Ovary (tissue), 3 donors: Measurements from ENCODE around the gene GRIA4.

Experiments
- EP300 ChIP-seq: sonication (generic); formaldehyde crosslinking; IDR thresholded peaks from one replicate; pipeline ENCODE4 v1.6.1; 2017; ENCODE audit warnings: antibody characterized with exemption
- POLR2A ChIP-seq: fragments of 450-650 bp; IDR thresholded peaks from one replicate; pipeline ENCODE4 v1.6.1; 2017; ENCODE audit warnings: antibody characterized with exemption, mild to moderate bottlenecking, moderate library complexity
- TF ChIP-seq, protein P1 (sequence below), 3 donors: fragments of 450-650 bp in 2 of 3; fragments of 200-600 bp in 1 of 3; IDR thresholded peaks; one replicate each; pipeline versions ENCODE4 v1.5.1 to v1.8.0; 2016 to 2022; ENCODE audit warnings: antibody characterized with exemption in 3 of 3, mild to moderate bottlenecking in 1 of 3
- donor health status: DM: no; HTN: no; CAD: no.

DNA sequence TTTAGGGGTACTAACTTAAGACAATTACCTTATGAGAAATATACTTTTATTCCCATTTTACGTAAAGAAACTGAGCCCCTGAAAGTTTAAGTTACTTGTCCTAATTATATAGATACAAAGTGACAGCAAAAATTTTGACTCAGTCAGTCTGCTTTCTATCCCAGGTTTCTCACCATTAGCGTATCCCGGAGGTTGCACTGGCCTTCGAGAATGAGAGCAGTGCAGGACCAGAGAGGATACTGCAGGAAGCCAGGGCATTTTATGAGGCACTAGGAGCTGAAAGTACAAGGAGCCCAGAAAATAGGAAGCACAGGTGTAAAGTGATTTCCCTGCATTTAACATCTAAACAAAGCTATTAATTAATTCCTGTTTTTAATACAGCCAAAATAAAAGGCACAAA is 55.4 kb downstream of the GRIA4 start:
- TF ChIP-seq, protein P1, sequence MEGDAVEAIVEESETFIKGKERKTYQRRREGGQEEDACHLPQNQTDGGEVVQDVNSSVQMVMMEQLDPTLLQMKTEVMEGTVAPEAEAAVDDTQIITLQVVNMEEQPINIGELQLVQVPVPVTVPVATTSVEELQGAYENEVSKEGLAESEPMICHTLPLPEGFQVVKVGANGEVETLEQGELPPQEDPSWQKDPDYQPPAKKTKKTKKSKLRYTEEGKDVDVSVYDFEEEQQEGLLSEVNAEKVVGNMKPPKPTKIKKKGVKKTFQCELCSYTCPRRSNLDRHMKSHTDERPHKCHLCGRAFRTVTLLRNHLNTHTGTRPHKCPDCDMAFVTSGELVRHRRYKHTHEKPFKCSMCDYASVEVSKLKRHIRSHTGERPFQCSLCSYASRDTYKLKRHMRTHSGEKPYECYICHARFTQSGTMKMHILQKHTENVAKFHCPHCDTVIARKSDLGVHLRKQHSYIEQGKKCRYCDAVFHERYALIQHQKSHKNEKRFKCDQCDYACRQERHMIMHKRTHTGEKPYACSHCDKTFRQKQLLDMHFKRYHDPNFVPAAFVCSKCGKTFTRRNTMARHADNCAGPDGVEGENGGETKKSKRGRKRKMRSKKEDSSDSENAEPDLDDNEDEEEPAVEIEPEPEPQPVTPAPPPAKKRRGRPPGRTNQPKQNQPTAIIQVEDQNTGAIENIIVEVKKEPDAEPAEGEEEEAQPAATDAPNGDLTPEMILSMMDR (IDR thresholded peaks at IDR 0.05) = no peak
- TF ChIP-seq POLR2A (no peak), EP300 (no peak)
